GM12891 (cell line): ENCODE data around the gene CD47.

ENCODE experiments used
- DNase-seq: peaks from one replicate; pipeline ENCODE4 v3.0.0; 2011; ENCODE audit warnings: low spot score; ENCODE audit not compliant: insufficient read length
- FAIRE-seq: peaks from 2 replicates; lab custom pipeline; 2011; peaks lifted over from hg19 to GRCh38; lab: Jason Lieb, UNC
- PAX5 ChIP-seq: IDR thresholded peaks from 2 replicates; pipeline ENCODE4 v1.6.1; 2011; ENCODE audit warnings: low read length, moderate library complexity, mild to moderate bottlenecking; ENCODE audit not compliant: insufficient read depth, severe bottlenecking
- POLR2A ChIP-seq: IDR thresholded peaks from 2 replicates; pipeline ENCODE4 v1.6.1; 2011; ENCODE audit warnings: low read depth, low read length, control low read depth
- POLR2AphosphoS5 ChIP-seq: IDR thresholded peaks from 2 replicates; pipeline ENCODE4 v1.6.1; 2011; ENCODE audit warnings: low read depth, low read length, control low read depth
- POU2F2 ChIP-seq: IDR thresholded peaks from 2 replicates; pipeline ENCODE4 v1.6.1; 2011; ENCODE audit warnings: low read depth, mild to moderate bottlenecking, control low read depth, low read length, moderate library complexity
- SPI1 ChIP-seq: IDR thresholded peaks from 2 replicates; pipeline ENCODE4 v1.6.1; 2011; ENCODE audit warnings: low read depth, low read length, control low read depth
- TAF1 ChIP-seq: IDR thresholded peaks from 2 replicates; pipeline ENCODE4 v1.6.1; 2011; ENCODE audit warnings: low read depth, low read length, control low read depth

CD47 gene

DNA sequence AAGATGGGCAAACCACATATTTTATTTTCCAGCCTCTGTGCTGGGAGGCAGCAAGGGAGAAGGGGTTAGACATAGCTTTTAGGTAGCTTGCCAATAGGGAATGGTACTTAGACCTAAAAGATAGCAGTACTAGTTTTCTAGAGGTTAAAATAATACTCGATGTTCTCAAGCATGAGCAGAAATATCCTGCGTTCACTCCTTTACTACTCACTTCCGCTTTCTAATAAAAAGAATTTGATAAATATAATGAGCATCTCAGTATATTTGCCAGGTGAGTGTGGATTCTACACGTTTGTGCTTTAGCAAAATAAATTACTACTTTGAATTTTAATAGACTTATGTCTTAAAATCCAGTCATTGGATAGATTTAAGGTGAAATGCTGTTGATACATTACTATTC lies 39.4 kb upstream of the CD47 start:
- DNase-seq (no peak), FAIRE-seq (no peak)
- TF ChIP-seq POU2F2 (no peak), SPI1 (peak; percentile 90), POLR2AphosphoS5 (no peak)

DNA sequence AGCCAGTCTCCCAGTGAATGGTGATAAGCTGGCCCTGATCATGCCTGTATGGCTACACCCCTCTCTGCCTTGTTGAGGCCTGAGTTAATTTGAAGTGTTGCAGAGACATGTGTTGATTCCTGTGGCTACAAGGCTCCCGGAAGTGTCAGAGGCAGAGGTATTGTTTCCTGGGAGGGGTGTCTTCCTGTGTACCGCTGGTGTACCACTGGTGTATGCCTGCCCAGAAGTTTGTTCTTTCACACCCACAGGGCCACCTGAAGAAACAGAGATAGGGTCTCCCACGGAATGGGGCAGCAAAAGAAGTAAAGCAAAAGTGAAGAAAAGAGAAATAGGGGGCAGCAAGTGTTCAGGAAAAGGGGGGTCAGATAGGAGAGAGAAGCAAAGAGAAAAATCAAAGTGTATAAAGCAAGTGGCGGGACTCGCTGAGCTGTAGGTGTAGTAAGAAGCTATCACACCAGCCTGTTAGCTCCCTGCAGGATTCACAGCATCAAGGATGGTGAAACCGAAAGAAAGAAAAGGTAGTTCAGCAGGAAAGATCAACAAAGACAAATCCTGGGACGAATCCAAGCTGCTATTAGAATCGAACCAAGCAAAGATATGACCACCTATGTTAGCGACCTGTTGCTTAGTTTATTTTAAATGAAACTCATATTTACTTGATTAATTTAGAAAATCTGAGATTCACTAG lies 36.6 kb upstream of the CD47 start:
- peak; percentile 71 for FAIRE-seq
- TF ChIP-seq TAF1, result no peak
- peak; percentile 32; the same call in 1 of the 2 replicates for TF ChIP-seq POLR2AphosphoS5
- TF ChIP-seq PAX5, result no peak

DNA sequence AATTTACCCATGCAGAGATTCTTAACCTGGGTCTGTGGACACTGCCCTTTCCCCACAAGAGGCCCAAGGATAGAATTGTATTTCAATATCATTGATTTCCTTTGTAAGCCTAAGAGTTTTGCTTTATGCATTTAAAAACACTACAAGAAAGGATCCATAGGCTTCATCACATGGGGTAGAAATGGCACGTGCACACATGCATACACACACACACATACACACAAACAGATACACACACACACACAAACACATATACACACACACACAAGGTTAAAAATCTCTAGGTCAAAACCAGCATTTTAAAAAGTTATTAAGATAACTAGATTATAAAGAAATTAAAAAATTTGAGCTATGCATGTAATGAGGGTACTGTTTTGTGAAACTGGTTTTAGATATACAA lies 35.5 kb upstream of the CD47 start:
- DNase-seq, result no peak
- TF ChIP-seq PAX5 (no peak), SPI1 (no peak), POU2F2 (no peak), POLR2A (no peak), TAF1 (no peak), POLR2AphosphoS5 (no peak)
- FAIRE-seq, result peak; percentile 51

More for the DNA sequence above, 36.6 kb upstream of the CD47 start:
- no peak for DNase-seq

DNA sequence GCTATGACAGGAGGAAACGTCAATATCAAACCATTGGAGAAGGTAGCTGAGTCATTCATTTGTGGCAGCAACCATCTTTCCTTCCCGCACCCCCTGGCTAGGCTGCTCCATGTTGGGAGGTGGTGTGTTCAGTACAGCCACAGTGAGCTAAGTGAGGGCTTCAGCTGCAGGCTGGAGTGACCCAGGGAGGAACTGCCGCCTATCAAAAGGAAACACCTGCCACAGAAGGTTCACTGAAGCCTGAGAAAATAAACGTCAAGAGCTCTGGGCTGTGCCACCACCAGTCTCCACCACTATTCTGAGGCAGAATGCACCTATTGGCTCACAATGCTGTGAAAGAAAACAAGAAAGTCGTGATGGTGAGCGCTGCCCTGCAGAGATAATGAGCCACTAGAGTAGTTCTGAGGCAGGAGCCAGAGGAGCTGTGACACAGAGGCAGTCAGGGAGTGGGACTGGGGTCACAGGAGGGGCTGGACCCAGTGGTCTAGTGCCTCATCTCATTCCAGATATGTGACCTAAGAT lies 34.8 kb upstream of the CD47 start:
- FAIRE-seq (no peak), DNase-seq (no peak)

DNA sequence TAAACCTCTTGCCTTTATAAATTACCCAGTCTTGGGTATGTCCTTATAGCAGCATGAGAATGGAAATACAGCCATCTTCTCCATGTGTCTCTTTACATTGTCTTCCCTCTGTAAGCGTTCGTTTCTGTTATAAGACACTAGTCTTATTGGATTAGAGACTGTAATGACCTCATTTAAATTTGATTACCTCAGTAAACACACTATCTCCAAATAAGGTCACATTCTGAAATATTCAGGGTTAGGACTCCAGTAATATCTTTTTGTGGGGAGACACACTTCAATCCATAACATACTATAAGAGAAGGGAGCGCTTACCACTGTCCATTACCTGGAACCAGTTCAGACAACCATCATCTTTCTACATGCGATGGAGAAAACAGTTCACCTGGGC lies 34.3 kb upstream of the CD47 start:
- no peak for DNase-seq
- no peak for TF ChIP-seq SPI1
- TF ChIP-seq POLR2A, result no peak
- no peak for TF ChIP-seq PAX5
- TF ChIP-seq POU2F2, result no peak
- no peak for TF ChIP-seq TAF1
- no peak for TF ChIP-seq POLR2AphosphoS5
- no peak for FAIRE-seq

More for the DNA sequence above, 34.8 kb upstream of the CD47 start:
- no peak for TF ChIP-seq PAX5
- TF ChIP-seq SPI1, result peak; percentile 83
- peak; percentile 77 for TF ChIP-seq POLR2A
- peak; percentile 69 for TF ChIP-seq POU2F2
- TF ChIP-seq TAF1, result peak; percentile 86
- TF ChIP-seq POLR2AphosphoS5, result peak; percentile 83

DNA sequence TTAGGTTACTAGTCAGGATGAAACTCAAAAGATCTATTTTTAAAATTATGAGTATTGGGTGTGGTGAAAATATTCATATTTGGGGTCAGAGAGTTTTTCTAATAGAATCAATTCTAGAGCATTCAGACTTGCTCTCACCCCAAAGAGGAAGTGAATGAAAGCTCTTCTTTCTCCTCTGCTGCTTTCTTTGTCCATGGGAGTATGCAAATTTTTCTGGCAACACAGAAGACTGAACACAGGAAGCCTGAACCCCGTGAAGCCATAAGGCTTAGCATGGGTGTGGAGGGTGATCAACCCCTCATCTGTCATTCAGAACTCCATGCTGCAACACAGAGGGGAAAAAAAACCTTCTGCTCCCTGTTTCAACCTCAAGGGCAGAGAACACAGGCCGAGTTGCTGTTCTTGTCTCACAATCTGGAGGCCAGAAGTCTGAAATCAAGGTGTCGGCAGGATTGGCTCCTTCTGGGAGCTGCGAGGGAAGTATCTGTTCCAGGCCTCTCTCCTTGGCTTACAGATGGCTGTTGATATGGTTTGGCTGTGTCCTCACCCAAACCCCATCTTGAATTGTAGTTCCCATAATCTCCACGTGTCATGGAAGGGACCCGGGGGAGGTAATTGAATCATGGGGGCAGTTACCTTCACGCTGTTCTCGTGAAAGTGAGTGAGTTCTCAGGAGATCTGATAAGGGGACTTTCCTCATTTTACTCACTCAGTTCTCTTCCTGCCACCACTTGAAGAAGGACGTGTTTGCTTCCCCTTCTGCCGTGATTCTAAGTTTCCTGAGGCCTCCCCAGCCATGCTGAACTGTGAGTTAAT lies 33.7 kb upstream of the CD47 start:
- TF ChIP-seq POLR2A (peak; percentile 81), POLR2AphosphoS5 (peak; percentile 89), PAX5 (peak; percentile 25), TAF1 (peak; percentile 96), POU2F2 (peak; percentile 99), SPI1 (peak; percentile 97)
- FAIRE-seq (peak; percentile 91), DNase-seq (no peak)

DNA sequence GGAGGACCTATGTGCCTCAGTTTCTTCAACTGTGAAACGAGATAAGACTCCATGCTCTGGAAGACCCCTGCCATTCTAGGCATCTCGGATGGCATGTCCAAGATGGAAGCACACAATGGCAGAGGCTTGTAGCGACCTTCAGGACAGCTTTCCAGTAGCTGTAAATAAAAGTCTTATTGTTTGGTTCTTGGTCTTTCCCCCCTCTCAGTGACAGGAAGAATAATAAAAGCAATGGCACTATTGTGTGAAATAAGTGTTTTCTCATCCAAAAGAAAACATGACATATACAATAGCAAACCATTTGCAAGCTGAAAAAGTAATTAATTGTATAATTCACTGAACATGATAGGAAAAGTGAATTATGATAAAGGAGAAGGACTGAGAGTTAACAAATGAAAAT lies 32.5 kb upstream of the CD47 start:
- FAIRE-seq, result no peak
- DNase-seq, result no peak
- TF ChIP-seq POU2F2 (no peak), POLR2A (no peak), TAF1 (no peak), POLR2AphosphoS5 (no peak), SPI1 (no peak), PAX5 (no peak)

DNA sequence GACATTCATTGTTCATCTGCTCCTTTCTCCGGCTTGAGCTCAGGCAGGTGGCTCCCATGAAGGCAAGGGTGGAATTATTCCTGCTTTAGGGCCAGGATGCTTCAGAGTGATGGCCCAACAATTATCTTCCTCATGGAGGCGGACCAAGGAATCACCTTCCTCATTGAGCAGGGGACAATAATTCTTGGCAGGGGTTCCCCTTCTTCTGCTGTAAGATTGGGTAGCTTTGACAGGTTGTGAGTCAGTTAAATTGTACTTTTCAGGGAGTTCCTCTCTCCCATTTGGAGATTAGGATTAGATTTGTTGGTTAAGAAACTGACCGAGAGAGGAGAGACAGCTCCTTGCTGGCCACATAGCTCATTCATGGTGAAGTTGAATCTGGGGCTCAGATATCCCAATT lies 31.4 kb upstream of the CD47 start:
- DNase-seq (no peak), FAIRE-seq (no peak)
- TF ChIP-seq SPI1 (no peak), POU2F2 (no peak), POLR2A (no peak), PAX5 (no peak), POLR2AphosphoS5 (no peak), TAF1 (no peak)

DNA sequence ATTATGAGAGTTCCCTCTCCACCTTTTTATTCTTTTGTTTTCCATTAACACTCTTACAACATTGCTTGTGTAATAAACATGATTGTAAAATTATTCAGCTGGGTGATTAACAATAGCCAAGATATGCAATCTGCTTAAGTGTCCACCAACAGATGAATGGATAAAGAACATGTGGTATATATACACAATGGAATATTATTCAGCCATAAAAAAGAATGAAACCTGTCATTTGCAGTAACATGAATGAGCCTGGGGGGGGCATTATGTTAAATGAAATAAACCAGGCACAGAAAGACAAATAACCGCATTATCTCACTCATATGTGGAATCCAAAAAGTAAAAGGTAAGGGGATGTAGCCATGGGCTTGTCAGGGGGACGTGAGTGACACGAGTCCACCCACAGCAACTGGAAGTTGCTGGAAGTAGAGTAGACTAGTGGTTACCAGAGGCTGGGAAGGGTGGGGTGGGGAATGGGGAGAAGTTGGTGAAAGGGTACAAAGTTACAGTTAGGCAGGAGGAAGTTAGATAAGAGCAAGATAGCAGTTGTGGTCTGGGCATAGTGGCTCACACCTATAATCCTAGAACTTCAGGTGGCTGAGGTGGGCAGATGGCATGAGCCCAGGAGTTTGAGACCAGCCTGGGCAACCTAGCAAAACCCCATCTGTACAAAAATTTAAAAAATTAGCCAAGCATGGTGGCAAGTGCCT lies 28.7 kb upstream of the CD47 start:
- no peak for FAIRE-seq
- TF ChIP-seq TAF1 (no peak), POLR2AphosphoS5 (no peak), POLR2A (no peak), PAX5 (no peak), POU2F2 (no peak), SPI1 (no peak)

More for the DNA sequence above, 28.7 kb upstream of the CD47 start:
- DNase-seq, result no peak
